ENCODE measurements around the gene CELF4. TPM values are rescaled to one million over a fixed set of nuclear protein-coding genes. Genes with fewer than 3 reads are reported as not detected.

CELF4 gene
- polyA plus RNA-seq, 1 donor (not counting 4 experiments of a cell fraction or from before 2014, with no cell fraction given), result not detected

GRCh38 chr18:37491526-37491925 is 74.1 kb downstream of the CELF4 start:
- Histone ChIP-seq H3K27ac (ENCODE audit: control insufficient read depth, insufficient read depth, low read length) (no peak overlapping the region), H3K4me1 (ENCODE audit: control insufficient read depth, extremely low read depth, insufficient read depth, low read length) (no peaks in the 10 kb centered on the region), H4K20me1 (ENCODE audit: control insufficient read depth, extremely low read depth, insufficient read depth, low read length) (no peaks in the 10 kb centered on the region), H3K9me1 (ENCODE audit: control insufficient read depth, extremely low read depth, insufficient read depth, low read length) (no peaks in the 10 kb centered on the region), H3K27me3 (ENCODE audit: control insufficient read depth, extremely low read depth, insufficient read depth, low read length) (peaks cover 16% of the 10 kb centered on the region), H3K36me3 (ENCODE audit: control insufficient read depth in 2 of 2, extremely low read depth in 1 of 2, insufficient read depth in 2 of 2, low read length in 2 of 2) (no peaks in the 10 kb centered on the region), H3K79me2 (ENCODE audit: control insufficient read depth, insufficient read depth, low read length) (no peaks in the 10 kb centered on the region), H3K9ac (ENCODE audit: control insufficient read depth, extremely low read depth, insufficient read depth, low read length) (no peak overlapping the region), H3K4me3 (ENCODE audit: control insufficient read depth in 2 of 3, extremely low read depth in 1 of 3, insufficient read depth in 2 of 3, low read depth in 1 of 3, low read length in 3 of 3) (no peak overlapping the region), H3K4me2 (ENCODE audit: control insufficient read depth, extremely low read depth, insufficient read depth, low read depth, low read length) (no peak overlapping the region), H3K9me3 (ENCODE audit: control insufficient read depth, low read depth, low read length) (no peaks in the 10 kb centered on the region), H2AFZ (ENCODE audit: control insufficient read depth, low read length) (no peak overlapping the region)
- TF ChIP-seq CTCF (optimal IDR thresholded peaks at IDR 0.05 in 1 of 3, IDR thresholded peaks at IDR 0.05 in 1 of 3, conservative IDR thresholded peaks at IDR 0.05 in 1 of 3; ENCODE audit: extremely low read depth in 1 of 3, insufficient read depth in 2 of 3, low read length in 3 of 3), result no peak
- TF ChIP-seq EZH2 (IDR thresholded peaks at IDR 0.05; ENCODE audit: low read length), result no peak
- DNase-seq (ENCODE audit: low read depth, low spot score) (no peak), FAIRE-seq (no peak)
- dilution Hi-C loops (cut with MboI; ENCODE audit: extremely low pct_ligation_motif_present, low sequenced_read_pairs), result no loop called here

DNA sequence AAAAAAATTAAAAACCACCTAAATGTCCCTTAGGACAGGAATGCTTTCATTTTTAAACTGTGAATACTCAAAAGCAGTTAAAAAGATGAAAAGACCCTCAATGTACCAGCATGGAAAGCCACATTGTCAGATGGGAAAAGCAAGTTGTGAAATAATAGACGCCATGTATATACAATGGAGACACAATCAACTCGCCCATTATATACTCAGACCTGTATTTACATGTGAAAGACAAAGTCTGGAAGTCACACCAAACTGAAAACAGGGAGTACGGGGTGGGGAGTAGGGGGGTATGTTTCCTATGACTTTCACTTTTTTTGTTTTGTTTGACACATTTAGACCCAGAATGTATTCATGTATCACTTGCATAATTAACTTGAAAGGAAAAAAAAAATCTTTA is 75.6 kb downstream of the CELF4 start:
- Histone ChIP-seq H3K4me2 (ENCODE audit: control insufficient read depth, extremely low read depth, insufficient read depth, low read depth, low read length) (no peak overlapping the region), H3K36me3 (ENCODE audit: control insufficient read depth in 2 of 2, extremely low read depth in 1 of 2, insufficient read depth in 2 of 2, low read length in 2 of 2) (no peaks in the 10 kb centered on the region), H3K9me3 (ENCODE audit: control insufficient read depth, low read depth, low read length) (no peaks in the 10 kb centered on the region), H3K9me1 (ENCODE audit: control insufficient read depth, extremely low read depth, insufficient read depth, low read length) (no peaks in the 10 kb centered on the region), H3K4me1 (ENCODE audit: control insufficient read depth, extremely low read depth, insufficient read depth, low read length) (no peaks in the 10 kb centered on the region), H3K79me2 (ENCODE audit: control insufficient read depth, insufficient read depth, low read length) (no peaks in the 10 kb centered on the region), H2AFZ (ENCODE audit: control insufficient read depth, low read length) (no peak overlapping the region), H3K9ac (ENCODE audit: control insufficient read depth, extremely low read depth, insufficient read depth, low read length) (no peak overlapping the region), H3K4me3 (ENCODE audit: control insufficient read depth in 2 of 3, extremely low read depth in 1 of 3, insufficient read depth in 2 of 3, low read depth in 1 of 3, low read length in 3 of 3) (no peak overlapping the region), H3K27me3 (ENCODE audit: control insufficient read depth, extremely low read depth, insufficient read depth, low read length) (peaks cover 24% of the 10 kb centered on the region), H4K20me1 (ENCODE audit: control insufficient read depth, extremely low read depth, insufficient read depth, low read length) (no peaks in the 10 kb centered on the region), H3K27ac (ENCODE audit: control insufficient read depth, insufficient read depth, low read length) (no peak overlapping the region)
- DNase-seq (ENCODE audit: low read depth, low spot score), result no peak
- dilution Hi-C loops (cut with MboI; ENCODE audit: extremely low pct_ligation_motif_present, low sequenced_read_pairs), result no loop called here
- TF ChIP-seq EZH2 (IDR thresholded peaks at IDR 0.05; ENCODE audit: low read length) (no peak), CTCF (optimal IDR thresholded peaks at IDR 0.05 in 1 of 3, IDR thresholded peaks at IDR 0.05 in 1 of 3, conservative IDR thresholded peaks at IDR 0.05 in 1 of 3; ENCODE audit: extremely low read depth in 1 of 3, insufficient read depth in 2 of 3, low read length in 3 of 3) (no peak)
- no peak for FAIRE-seq

Measured in keratinocyte (primary cell).